ENCODE measurements around the gene RNF167.

GRCh38 chr17:4901108-4901647, 38.9 kb upstream of the RNF167 start:
- TF ChIP-seq CTCF (conservative IDR thresholded peaks at IDR 0.05 in 1 of 2, IDR thresholded peaks at IDR 0.05 in 1 of 2; ENCODE audit: extremely low read depth in 1 of 2, insufficient read depth in 1 of 2, low read depth in 1 of 2, low read length in 2 of 2) (no peak), EZH2 (IDR thresholded peaks at IDR 0.05; ENCODE audit: borderline replicate concordance, low read length) (no peak)
